Measurements from ENCODE around the gene CTPS1.

Gene CTPS1

DNA sequence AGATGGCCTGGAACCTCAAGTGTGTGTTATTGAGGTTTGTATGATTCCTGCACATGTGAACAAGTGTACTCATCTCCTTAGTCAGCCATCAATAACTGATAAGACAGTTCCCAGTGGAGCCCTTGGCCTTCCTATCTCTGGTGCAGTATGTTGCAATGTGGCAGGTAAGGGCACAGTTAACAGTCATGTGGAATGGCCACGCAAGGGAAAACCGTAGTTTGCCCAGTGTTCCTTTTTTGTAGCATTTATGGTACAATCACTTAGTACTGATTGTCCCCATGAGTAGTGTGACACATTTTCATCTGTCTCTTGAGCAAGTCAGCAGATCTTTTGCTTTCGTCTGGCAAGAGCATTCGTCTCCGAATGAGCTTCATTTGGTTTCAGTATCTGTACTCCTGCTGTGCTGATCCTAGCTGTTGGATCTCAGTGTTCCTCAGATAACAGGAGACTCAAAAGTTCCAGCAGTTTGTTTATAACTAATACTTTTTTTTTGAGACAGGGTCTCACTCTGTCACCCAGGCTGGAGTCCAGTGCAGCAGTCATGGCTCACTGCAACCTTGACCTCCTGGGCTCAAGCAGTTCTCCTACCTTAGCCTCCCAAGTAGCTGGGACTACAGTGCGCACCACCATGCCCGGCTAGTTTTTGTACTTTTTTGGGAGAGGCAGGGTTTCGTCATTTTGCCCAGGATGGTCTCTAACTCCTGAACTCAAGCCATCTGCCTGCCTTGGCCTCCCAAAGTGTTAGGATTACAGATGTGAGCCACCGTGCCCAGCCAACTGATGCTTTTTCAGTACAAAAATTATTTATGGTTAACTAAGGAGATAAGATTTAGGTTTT is 8.2 kb downstream of the CTPS1 start:
- TF ChIP-seq, protein P1, sequence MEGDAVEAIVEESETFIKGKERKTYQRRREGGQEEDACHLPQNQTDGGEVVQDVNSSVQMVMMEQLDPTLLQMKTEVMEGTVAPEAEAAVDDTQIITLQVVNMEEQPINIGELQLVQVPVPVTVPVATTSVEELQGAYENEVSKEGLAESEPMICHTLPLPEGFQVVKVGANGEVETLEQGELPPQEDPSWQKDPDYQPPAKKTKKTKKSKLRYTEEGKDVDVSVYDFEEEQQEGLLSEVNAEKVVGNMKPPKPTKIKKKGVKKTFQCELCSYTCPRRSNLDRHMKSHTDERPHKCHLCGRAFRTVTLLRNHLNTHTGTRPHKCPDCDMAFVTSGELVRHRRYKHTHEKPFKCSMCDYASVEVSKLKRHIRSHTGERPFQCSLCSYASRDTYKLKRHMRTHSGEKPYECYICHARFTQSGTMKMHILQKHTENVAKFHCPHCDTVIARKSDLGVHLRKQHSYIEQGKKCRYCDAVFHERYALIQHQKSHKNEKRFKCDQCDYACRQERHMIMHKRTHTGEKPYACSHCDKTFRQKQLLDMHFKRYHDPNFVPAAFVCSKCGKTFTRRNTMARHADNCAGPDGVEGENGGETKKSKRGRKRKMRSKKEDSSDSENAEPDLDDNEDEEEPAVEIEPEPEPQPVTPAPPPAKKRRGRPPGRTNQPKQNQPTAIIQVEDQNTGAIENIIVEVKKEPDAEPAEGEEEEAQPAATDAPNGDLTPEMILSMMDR (IDR thresholded peaks at IDR 0.05; ENCODE audit: insufficient read depth, low read depth, low read length, missing control alignments), result no peak
- DNase-seq (ENCODE audit: low read depth), result no peak
- no peak overlapping the region for H3K4me3 ChIP-seq (ENCODE audit: low read length)

DNA sequence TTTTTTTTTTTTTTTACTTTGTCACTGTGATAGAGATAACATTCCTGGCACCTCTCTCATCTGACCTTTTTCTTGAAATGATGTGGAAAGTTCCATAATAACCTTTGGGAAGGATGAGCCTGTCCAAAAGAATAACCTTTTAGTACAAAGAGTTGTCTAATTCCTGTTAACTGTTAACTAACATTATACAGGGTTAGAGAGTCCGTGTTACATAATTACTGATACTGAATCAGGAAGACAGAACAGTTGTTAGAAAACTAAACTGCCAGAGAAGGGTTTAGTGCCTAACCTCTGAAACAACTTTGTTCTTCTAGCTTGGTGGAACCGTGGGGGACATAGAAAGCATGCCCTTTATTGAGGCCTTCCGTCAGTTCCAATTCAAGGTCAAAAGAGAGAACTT is 8.8 kb downstream of the CTPS1 start:
- TF ChIP-seq, protein P1 (IDR thresholded peaks at IDR 0.05; ENCODE audit: insufficient read depth, low read depth, low read length, missing control alignments), result no peak
- no peak for DNase-seq (ENCODE audit: low read depth)
- H3K4me3 ChIP-seq (ENCODE audit: low read length), result no peak overlapping the region

DNA sequence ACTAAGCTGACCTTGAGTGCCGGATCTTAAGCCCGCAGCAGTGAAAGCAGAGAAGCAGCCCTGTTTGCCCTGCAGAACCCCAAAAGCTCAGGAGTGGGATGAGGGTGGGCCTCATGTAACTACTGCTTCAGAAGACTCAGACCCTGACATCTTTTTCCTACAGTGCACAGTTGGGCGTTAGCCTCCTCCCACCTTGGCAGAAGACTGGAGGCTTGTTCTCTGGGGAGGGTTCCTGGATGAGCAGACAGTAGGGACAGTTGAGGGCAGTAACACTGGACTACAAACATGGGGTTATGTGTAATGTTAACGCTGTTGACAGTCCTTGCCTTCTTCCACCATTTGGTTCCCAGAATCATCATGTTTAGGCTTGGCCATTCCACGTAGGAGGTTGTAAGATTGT is 9.6 kb downstream of the CTPS1 start:
- DNase-seq (ENCODE audit: low read depth), result no peak
- H3K4me3 ChIP-seq (ENCODE audit: low read length), result no peak overlapping the region
- TF ChIP-seq, protein P1 (IDR thresholded peaks at IDR 0.05; ENCODE audit: insufficient read depth, low read depth, low read length, missing control alignments), result no peak

DNA sequence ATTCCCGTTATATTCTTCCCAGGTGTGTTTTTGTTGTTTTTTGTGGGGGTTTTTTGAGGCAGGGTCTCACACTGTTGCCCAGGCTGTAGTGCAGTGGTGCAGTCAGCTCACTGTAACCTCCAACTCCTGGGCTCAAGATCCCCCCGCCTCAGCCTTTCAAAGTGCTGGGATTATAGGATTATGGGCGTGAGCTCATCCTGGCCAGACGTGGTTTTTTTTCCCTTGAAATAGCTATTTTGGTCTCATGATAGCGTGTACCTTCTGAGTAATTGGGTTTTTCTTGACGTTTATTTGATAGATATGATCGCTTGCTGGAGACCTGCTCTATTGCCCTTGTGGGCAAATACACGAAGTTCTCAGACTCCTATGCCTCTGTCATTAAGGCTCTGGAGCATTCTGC is 17.6 kb downstream of the CTPS1 start:
- DNase-seq (ENCODE audit: low read depth), result no peak
- TF ChIP-seq, protein P1 (IDR thresholded peaks at IDR 0.05; ENCODE audit: insufficient read depth, low read depth, low read length, missing control alignments), result no peak
- H3K4me3 ChIP-seq (ENCODE audit: low read length), result no peak overlapping the region

DNA sequence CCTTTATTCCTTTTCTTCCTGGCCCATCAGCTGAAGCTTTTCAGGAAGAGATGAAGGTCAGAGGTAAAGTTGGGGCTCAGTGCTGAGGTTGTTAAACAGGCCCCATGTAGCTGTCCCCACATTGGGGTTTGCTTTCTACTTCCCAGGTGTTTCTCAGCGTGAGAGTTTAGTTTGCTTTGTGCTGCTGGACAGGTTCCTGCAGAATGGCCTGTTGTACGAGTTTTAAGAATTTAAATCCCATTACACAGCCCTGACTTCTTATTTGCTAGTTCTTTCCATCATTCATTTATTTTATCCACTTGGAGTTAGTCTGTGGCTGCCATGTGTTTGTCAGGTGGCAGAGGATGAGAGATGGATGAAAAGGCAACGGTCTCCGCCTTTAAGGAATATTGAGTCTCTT is 19.2 kb downstream of the CTPS1 start:
- no peak overlapping the region for H3K4me3 ChIP-seq (ENCODE audit: low read length)
- no peak for DNase-seq (ENCODE audit: low read depth)
- TF ChIP-seq, protein P1 (IDR thresholded peaks at IDR 0.05; ENCODE audit: insufficient read depth, low read depth, low read length, missing control alignments), result no peak

DNA sequence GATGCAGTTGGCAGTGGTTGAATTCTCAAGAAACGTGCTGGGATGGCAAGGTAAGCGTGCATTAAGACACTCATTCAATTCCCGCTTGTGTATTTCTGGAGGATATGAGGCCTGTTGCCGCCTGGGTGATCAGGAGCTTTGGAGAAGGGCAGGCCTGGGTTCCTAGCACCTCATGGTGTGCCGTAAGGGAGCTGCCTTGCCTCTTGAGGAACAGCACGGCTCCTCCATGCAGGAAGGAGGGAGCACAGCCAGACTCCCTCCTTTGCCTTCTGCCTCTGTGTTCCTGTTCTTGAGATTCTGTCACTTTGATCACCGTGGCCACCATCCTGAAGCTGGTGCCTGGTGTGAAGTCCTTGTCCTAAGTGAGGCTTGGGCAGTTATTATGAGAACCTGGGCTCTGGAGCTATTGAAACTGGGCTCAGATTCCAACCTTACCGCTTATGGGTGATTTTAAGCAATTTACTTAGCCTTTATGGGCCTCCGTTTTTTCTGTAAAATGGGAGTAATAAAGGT is 23.7 kb downstream of the CTPS1 start:
- H3K4me3 ChIP-seq (ENCODE audit: low read length), result no peak overlapping the region
- DNase-seq (ENCODE audit: low read depth), result no peak
- TF ChIP-seq, protein P1 (IDR thresholded peaks at IDR 0.05; ENCODE audit: insufficient read depth, low read depth, low read length, missing control alignments), result no peak
